H1 (cell line): Measurements from ENCODE around the gene BCLAF3. TPM values are rescaled to one million over a fixed set of nuclear protein-coding genes. Genes with fewer than 3 reads are reported as not detected.

Source experiments
- ASH2L ChIP-seq: fragments of 200-600, 300-600 bp; sonication (generic); IDR thresholded peaks from one replicate; pipeline ENCODE4 v1.7.1; 2017; ENCODE audit warnings: low read length
- TAF1 ChIP-seq: IDR thresholded peaks from 2 replicates; pipeline ENCODE4 v1.6.1; 2011; ENCODE audit warnings: mild to moderate bottlenecking, low read depth, low read length
- polyA plus RNA-seq, 7 experiments: library from polyadenylated mRNA; depleted of rRNA in 3 of 7; stranded (reverse) in 5 of 7; unstranded in 2 of 7; fragments of >200 nt in 5 of 7; fragments of 200-250 nt in 2 of 7; gene quantifications; 1 replicate in 5 of 7; 2 replicates in 1 of 7; 4 replicates in 1 of 7; pipeline versions ENCODE4 v1.2.1 to v1.2.3, GENCODE V29; 2011 to 2013; ENCODE audit warnings: missing spikeins in 2 of 7, mixed read lengths in 2 of 7
- total RNA-seq: library from RNA; stranded (reverse); fragmentation: NEBNext Ultra II Directional; extraction: Animal tissue kit (Norgen Biotek cat#: 25700); gene quantifications from 2 replicates; pipeline ENCODE4 v1.2.1, GENCODE V29; 2021
- TF ChIP-seq, protein P1 (sequence below): fragments of 300-600 bp; sonication (generic); IDR thresholded peaks from 2 replicates; pipeline ENCODE4 v1.7.1; 2012; ENCODE audit warnings: low read length, moderate library complexity, mild to moderate bottlenecking, inconsistent platforms; ENCODE audit not compliant: insufficient replicate concordance

The BCLAF3 gene
- total and polyA plus RNA-seq, 2 of the 8 experiments (the other 6 are each of a cell fraction or from before 2014, with no cell fraction given): 1.3 to 9.0 TPM

- TF ChIP-seq, protein P1, sequence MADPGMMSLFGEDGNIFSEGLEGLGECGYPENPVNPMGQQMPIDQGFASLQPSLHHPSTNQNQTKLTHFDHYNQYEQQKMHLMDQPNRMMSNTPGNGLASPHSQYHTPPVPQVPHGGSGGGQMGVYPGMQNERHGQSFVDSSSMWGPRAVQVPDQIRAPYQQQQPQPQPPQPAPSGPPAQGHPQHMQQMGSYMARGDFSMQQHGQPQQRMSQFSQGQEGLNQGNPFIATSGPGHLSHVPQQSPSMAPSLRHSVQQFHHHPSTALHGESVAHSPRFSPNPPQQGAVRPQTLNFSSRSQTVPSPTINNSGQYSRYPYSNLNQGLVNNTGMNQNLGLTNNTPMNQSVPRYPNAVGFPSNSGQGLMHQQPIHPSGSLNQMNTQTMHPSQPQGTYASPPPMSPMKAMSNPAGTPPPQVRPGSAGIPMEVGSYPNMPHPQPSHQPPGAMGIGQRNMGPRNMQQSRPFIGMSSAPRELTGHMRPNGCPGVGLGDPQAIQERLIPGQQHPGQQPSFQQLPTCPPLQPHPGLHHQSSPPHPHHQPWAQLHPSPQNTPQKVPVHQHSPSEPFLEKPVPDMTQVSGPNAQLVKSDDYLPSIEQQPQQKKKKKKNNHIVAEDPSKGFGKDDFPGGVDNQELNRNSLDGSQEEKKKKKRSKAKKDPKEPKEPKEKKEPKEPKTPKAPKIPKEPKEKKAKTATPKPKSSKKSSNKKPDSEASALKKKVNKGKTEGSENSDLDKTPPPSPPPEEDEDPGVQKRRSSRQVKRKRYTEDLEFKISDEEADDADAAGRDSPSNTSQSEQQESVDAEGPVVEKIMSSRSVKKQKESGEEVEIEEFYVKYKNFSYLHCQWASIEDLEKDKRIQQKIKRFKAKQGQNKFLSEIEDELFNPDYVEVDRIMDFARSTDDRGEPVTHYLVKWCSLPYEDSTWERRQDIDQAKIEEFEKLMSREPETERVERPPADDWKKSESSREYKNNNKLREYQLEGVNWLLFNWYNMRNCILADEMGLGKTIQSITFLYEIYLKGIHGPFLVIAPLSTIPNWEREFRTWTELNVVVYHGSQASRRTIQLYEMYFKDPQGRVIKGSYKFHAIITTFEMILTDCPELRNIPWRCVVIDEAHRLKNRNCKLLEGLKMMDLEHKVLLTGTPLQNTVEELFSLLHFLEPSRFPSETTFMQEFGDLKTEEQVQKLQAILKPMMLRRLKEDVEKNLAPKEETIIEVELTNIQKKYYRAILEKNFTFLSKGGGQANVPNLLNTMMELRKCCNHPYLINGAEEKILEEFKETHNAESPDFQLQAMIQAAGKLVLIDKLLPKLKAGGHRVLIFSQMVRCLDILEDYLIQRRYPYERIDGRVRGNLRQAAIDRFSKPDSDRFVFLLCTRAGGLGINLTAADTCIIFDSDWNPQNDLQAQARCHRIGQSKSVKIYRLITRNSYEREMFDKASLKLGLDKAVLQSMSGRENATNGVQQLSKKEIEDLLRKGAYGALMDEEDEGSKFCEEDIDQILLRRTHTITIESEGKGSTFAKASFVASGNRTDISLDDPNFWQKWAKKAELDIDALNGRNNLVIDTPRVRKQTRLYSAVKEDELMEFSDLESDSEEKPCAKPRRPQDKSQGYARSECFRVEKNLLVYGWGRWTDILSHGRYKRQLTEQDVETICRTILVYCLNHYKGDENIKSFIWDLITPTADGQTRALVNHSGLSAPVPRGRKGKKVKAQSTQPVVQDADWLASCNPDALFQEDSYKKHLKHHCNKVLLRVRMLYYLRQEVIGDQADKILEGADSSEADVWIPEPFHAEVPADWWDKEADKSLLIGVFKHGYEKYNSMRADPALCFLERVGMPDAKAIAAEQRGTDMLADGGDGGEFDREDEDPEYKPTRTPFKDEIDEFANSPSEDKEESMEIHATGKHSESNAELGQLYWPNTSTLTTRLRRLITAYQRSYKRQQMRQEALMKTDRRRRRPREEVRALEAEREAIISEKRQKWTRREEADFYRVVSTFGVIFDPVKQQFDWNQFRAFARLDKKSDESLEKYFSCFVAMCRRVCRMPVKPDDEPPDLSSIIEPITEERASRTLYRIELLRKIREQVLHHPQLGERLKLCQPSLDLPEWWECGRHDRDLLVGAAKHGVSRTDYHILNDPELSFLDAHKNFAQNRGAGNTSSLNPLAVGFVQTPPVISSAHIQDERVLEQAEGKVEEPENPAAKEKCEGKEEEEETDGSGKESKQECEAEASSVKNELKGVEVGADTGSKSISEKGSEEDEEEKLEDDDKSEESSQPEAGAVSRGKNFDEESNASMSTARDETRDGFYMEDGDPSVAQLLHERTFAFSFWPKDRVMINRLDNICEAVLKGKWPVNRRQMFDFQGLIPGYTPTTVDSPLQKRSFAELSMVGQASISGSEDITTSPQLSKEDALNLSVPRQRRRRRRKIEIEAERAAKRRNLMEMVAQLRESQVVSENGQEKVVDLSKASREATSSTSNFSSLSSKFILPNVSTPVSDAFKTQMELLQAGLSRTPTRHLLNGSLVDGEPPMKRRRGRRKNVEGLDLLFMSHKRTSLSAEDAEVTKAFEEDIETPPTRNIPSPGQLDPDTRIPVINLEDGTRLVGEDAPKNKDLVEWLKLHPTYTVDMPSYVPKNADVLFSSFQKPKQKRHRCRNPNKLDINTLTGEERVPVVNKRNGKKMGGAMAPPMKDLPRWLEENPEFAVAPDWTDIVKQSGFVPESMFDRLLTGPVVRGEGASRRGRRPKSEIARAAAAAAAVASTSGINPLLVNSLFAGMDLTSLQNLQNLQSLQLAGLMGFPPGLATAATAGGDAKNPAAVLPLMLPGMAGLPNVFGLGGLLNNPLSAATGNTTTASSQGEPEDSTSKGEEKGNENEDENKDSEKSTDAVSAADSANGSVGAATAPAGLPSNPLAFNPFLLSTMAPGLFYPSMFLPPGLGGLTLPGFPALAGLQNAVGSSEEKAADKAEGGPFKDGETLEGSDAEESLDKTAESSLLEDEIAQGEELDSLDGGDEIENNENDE: no peak
- TF ChIP-seq ASH2L (peak; percentile 41), TAF1 (no peak)
Measured at GRCh38 chrX:19990151-19990555, 708 bp downstream of the BCLAF3 start (continued).
